D721Med (cell line): Measurements from ENCODE around the gene BMP6.
A peak's percentile ranks its signal among the peaks of the same experiment; 100 is the strongest.

ENCODE experiments used
- DNase-seq: peaks from one replicate; pipeline ENCODE4 v3.0.0; 2011; ENCODE audit warnings: low spot score; ENCODE audit not compliant: insufficient read length
- FAIRE-seq: peaks from 2 replicates; lab custom pipeline; 2011; peaks lifted over from hg19 to GRCh38; lab: Jason Lieb, UNC
- CTCF ChIP-seq: IDR thresholded peaks from 2 replicates; pipeline ENCODE4 v1.5.1; 2012; ENCODE audit warnings: mild to moderate bottlenecking, control low read depth; ENCODE audit not compliant: insufficient read depth; ENCODE audit errors: missing control alignments

BMP6 gene

GRCh38 chr6:7725849-7726415, at the start of gene BMP6:
BMP6 (plus strand) TSS chr6:7726099; CDS start chr6:7726956, 857 bp downstream.
- no peak for TF ChIP-seq CTCF
- FAIRE-seq: no peak
- DNase-seq: peak; percentile 72

DNA sequence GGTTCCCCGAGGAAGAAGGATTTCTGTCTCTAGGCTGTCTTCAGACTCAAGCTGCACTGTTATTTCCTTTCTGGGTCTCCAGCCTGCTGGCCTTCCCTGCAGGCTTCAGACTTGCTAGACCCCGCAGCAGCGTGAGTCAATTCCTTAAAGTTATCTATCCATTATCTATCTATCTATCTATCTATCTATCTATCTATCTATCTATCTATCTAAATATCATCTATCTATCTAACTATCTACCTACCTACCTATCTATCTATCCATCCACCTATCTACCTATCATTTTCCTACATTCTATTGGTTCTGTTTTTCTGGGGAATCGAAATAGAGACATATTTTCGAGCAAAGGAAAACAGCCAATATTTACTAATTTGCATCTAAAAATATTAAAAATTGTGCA, 48.7 kb upstream of the BMP6 start:
- no peak for FAIRE-seq
- no peak for DNase-seq
- TF ChIP-seq CTCF: no peak

- DNase-seq (no peak), FAIRE-seq (no peak)
- TF ChIP-seq CTCF: no peak
These were observed 45.4 kb upstream of the BMP6 start for GRCh38 chr6:7680393-7681075.

- FAIRE-seq: no peak
- no peak for DNase-seq
- TF ChIP-seq CTCF: no peak
These were observed 44.5 kb upstream of the BMP6 start for GRCh38 chr6:7681449-7681848.

GRCh38 chr6:7684076-7684475, 41.8 kb upstream of the BMP6 start:
- no peak for TF ChIP-seq CTCF
- FAIRE-seq (no peak), DNase-seq (no peak)

- no peak for TF ChIP-seq CTCF
- no peak for FAIRE-seq
- DNase-seq: no peak
These were observed 41.1 kb upstream of the BMP6 start for GRCh38 chr6:7684843-7685242.

DNA sequence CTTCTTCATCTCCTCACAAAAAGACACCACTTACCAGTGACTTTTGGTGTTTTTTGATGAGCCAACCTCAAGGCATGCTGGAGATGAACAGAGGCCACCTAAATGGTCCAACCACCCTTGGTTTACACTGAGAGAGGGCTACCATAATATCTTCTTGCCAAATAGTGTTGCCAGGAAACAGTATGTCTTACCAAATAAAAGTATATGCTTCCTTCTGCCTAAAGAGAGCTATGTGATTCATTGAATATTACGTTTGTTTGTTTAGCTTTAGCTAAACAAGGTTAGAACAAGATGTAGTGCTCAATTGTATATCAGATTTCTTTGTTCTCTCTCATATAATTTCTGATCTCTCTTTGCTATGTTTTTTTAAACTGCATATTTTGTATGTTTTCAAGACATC, 40.6 kb upstream of the BMP6 start:
- DNase-seq: no peak
- TF ChIP-seq CTCF: no peak
- no peak for FAIRE-seq
